Glomerular endothelial cell (primary cell): Measurements from ENCODE around the gene ALK. TPM values are rescaled to one million over a fixed set of nuclear protein-coding genes. Genes with fewer than 3 reads are reported as not detected.

Experiments used
- DNase-seq: peaks from one replicate; pipeline ENCODE4 v3.0.0-alpha.2; 2011; ENCODE audit warnings: low read depth, low spot score; ENCODE audit errors: extremely low read depth
- total RNA-seq: library from RNA; depleted of rRNA; stranded (reverse); fragments of >200 nt; gene quantifications from 2 replicates; pipeline ENCODE4 v1.2.3, GENCODE V29; 2015

Gene ALK
- total RNA-seq, 1 donor from 2014 or later = not detected

- DNase-seq = no peak
Observed at GRCh38 chr2:29615183-29615582, 306.2 kb downstream of the ALK start.

GRCh38 chr2:29614295-29614830 is 307.0 kb downstream of the ALK start:
- DNase-seq = no peak

GRCh38 chr2:29613792-29614266 is 307.6 kb downstream of the ALK start:
- DNase-seq = no peak

- no peak for DNase-seq
Observed at GRCh38 chr2:29613067-29613466, 308.3 kb downstream of the ALK start.

GRCh38 chr2:29612568-29612967 is 308.8 kb downstream of the ALK start:
- no peak for DNase-seq

GRCh38 chr2:29611850-29612249 is 309.5 kb downstream of the ALK start:
- DNase-seq = no peak

GRCh38 chr2:29611261-29611660 is 310.1 kb downstream of the ALK start:
- DNase-seq = no peak

- no peak for DNase-seq
Observed at GRCh38 chr2:29610569-29610968, 310.8 kb downstream of the ALK start.

- no peak for DNase-seq
Observed at GRCh38 chr2:29607038-29607420, 314.4 kb downstream of the ALK start.

GRCh38 chr2:29606104-29607037 is 315.0 kb downstream of the ALK start:
- DNase-seq = no peak

- DNase-seq = no peak
Observed at GRCh38 chr2:29603341-29603740, 318.0 kb downstream of the ALK start.

GRCh38 chr2:29601872-29602271 is 319.5 kb downstream of the ALK start:
- no peak for DNase-seq

GRCh38 chr2:29601321-29601720 is 320.1 kb downstream of the ALK start:
- no peak for DNase-seq

- no peak for DNase-seq
Observed at GRCh38 chr2:29599946-29600345, 321.4 kb downstream of the ALK start.

- no peak for DNase-seq
Observed at GRCh38 chr2:29598978-29599377, 322.4 kb downstream of the ALK start.

- DNase-seq = no peak
Observed at GRCh38 chr2:29597035-29597434, 324.4 kb downstream of the ALK start.

GRCh38 chr2:29596584-29596983 is 324.8 kb downstream of the ALK start:
- DNase-seq = no peak

GRCh38 chr2:29591600-29591999 is 329.8 kb downstream of the ALK start:
- no peak for DNase-seq

- no peak for DNase-seq
Observed at GRCh38 chr2:29590211-29590610, 331.2 kb downstream of the ALK start.

GRCh38 chr2:29589440-29590103 is 331.8 kb downstream of the ALK start:
- no peak for DNase-seq

GRCh38 chr2:29587402-29588190 is 333.8 kb downstream of the ALK start:
- DNase-seq = no peak
